Iris pigment epithelial cell (primary cell): Measurements from ENCODE around the gene TRIP11.
"Not testable (repeated sequence)": the region's sequence is repeated elsewhere in the genome, so short reads cannot be mapped to it uniquely, and the experiment has no call there.

ENCODE experiments used
- DNase-seq: peaks from one replicate; pipeline ENCODE4 v3.0.0-alpha.2; 2011; ENCODE audit warnings: low read depth

TRIP11 gene

DNA sequence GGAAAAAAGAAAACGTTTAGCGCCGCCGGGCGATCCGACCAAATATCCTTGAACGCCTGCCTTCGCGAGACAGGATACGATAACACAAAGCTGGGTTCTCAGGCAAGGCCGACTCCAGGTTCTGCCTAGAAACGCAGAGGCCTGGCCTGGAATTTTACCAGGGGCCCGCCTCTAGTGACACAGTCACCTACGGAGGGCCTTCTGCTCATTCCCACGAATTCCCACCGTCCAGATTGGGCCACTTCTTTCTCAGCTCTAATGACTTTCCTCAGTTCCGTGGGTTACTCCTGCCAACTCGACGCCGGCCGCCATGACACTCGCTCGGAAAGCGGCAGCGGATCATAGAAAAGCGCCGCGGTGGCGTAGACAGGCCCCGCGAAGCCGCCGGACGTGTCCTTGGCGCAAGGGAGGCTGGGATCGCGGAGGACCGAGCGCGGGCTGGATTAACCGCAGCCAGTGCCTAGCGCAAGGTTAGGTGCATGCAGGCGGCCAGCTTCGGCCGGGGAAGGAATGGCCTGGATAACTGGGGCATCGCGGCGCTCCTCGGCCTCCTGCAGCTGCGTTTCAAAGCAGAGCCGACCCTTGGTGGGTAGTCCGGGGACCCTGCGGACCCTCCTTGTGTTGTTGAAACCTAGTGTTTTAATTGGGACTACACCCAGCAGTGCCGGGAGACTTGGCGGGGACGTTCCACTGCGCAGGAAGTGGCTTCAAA lies at the start of gene TRIP11:
TSS of gene TRIP11 (minus strand) at position 341 of the 712 bp plus-strand sequence. CDS start 374 bp downstream, outside the sequence.
- peak; percentile 96 for DNase-seq

DNA sequence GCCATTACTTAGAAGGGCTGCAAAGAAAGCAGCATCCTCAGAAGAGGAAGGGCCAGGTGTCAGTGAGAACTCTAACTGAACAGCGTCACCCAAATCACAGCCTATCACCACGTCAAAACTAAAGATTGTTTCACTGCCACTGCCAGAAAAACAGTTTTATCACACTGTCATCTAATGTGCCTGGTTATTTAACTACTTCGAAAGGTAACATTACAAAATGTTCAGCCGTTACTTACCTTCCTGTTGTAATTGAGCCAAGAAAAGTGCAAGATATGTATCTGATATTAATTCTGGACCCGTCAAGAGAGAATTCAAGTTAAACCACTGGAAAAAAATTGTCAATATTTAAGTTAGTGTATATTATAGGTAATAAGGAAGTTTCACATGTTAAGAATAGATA lies 48.6 kb upstream of the TRIP11 start:
- DNase-seq, result no peak

DNA sequence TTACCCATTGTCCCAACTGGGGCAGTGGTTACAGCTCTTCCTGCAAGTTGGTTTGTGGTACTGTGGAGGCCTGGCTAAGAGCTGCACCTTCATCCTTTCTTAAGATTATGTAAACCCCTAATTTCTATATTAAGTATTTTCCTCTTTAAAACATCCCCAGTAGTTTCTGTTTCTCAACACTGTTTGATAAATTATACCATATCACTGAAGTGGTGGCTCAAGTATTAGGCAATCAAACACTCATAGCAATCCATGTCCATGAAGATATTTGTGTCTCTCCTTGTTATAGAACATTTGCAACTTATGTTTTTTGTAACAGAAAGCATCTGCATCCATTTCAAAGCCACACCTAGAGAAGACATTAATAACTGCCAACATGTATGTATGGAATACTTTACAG lies 34.7 kb upstream of the TRIP11 start:
- peak; percentile 45 for DNase-seq

DNA sequence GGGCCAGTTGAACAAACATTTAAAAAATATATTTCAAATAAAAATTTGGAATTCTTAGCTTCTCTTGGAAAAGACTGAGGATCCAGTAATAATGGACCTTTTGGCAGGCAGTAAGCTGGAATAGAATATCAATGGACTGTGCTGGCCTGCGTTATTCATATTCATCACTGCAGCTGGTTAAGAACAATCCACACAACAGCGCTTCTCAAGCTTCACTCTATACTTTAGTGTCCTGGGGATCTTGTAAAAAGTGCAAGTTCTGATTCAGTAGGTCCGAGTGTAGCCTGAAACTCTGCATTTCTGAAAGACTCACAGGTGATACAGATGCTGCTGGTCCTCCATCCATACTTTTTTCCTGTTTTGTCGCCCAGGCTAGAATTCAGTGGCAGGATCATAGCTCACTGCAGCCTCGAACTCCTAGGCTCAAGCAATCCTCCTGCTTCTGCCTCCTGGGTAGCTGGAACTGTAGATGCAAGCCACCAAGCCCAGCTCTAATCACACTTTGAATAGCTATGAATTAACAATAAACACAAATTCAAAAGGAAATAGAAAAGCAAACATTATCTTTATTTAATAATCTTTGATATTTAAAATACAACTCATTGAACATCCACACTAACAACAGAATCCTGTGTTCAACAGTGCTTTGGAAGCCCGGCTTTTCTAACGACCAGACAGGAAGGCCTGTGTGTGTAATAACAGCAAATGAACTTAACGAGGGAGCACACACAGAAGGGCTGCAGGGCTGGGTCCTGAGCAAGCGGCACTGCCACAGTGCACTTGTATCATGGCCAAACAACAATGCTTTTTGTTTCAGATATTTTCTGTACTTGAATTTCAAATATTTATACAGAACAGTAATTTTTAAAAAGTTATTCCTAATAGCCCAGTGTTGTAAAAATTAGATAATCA lies 18.4 kb upstream of the TRIP11 start:
- no peak for DNase-seq

DNA sequence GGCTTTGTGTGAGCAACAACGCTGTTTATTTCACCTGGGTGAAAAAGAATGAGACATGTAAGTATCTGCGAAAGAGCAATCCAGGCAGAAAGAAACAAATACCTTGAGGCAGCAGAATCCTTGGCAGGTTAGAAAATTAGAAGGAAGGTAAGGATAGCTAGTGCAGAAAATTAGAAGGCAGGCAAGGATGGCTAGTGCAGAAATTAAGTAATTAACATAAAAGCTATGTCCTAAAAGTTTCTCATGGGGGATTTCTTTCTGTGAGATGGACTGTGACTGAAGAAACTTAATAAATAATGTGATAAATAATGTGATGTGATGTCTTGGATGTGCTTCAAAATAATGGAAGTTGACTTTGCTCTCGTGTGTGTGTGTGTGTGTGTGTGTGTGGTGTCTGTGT lies 9.9 kb upstream of the TRIP11 start:
- no peak for DNase-seq

GRCh38 chr14:92049221-92049620 lies 9.4 kb upstream of the TRIP11 start:
- not testable (repeated sequence) for DNase-seq

DNA sequence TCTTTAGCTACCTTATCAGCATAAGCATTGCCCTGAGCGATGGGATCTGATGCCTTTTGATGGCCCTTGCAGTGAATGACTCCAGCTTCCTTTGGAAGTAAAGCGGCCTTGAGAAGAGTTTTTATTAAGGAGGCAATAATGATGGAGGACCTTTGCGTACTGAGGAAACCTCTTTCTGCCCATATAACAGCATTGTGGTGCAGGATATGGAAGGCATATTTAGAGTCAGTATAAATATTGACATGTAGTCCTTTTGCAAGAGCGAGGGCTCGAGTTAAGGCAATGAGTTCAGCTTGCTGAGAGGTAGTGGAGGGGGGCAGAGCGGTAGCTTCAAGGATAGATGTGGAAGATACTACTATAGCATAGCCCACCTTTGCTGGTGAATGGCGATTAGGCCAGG lies 6.0 kb upstream of the TRIP11 start:
- DNase-seq, result not testable (repeated sequence)

DNA sequence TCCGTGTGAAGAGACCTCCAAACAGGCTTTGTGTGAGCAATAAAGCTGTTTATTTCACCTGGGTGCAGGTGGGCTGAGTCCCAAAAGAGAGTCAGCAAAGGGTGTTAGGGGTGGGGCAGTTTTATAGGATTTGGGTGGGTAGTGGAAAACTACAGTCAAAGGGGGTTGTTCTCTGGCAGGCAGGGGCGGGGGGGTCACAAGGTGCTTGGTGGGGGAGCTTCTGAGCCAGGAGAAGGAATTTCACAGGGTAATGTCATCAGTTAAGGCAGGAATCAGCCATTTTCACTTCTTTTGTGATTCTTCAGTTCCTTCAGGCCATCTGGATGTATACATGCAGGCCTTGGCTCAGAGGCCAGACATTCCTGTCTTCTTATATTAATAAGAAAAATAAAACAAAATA lies 1.9 kb upstream of the TRIP11 start:
- DNase-seq, result not testable (repeated sequence)

- no peak for DNase-seq
These were observed 1.3 kb upstream of the TRIP11 start for GRCh38 chr14:92041203-92041602.

- DNase-seq, result peak; percentile 25
These were observed 682 bp upstream of the TRIP11 start for GRCh38 chr14:92040431-92041051.

GRCh38 chr14:92039063-92039718 lies 668 bp downstream of the TRIP11 start:
- DNase-seq, result peak; percentile 81

- peak; percentile 6 for DNase-seq
These were observed 1.9 kb downstream of the TRIP11 start for GRCh38 chr14:92037989-92038388.

- DNase-seq, result no peak
These were observed 4.0 kb downstream of the TRIP11 start for GRCh38 chr14:92035890-92036289.

GRCh38 chr14:92033906-92034687 lies 5.8 kb downstream of the TRIP11 start:
- DNase-seq, result no peak

DNA sequence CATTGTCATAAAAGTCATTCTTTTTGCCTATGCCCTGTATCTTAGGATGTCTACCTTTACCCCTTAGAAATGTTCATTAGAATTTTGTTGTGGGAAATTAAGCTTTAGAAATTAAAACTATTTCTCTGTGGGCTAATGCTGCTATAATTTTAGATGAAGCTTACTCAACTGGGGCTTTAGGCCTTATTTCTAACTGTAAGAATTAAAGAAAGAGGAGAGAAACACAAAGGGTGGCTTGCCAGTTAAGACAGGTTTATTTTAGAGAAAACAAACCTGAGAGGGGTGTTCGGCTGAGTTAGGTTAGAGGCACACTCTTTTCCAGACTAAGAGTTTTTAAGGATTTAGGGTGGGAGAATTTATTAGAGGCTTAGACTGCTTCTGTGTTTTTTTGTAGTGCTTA lies 6.4 kb downstream of the TRIP11 start:
- no peak for DNase-seq

DNA sequence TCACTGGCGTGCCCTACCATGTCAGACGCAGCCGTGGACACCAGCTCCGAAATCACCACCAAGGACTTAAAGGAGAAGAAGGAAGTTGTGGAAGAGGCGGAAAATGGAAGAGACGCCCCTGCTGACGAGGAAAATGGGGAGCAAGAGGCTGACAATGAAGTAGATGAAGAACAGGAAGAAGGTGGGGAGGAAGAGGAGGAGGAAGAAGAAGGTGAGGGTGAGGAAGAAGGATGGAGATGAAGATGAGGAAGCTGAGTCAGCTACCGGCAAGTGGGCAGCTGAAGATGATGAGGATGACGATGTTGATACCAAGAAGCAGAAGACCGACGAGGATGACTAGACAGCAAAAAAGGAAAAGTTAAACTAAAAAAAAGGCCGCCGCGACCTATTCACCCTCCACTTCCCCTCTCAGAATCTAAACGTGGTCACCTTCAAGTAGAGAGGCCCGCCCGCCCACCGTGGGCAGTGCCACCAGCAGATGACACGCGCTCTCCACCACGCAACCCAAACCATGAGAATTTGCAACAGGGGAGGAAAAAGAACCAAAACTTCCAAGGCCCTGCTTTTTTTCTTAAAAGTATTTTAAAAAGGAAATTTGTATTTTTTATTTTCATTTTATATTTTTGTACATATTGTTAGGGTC lies 13.2 kb downstream of the TRIP11 start:
- no peak for DNase-seq

DNA sequence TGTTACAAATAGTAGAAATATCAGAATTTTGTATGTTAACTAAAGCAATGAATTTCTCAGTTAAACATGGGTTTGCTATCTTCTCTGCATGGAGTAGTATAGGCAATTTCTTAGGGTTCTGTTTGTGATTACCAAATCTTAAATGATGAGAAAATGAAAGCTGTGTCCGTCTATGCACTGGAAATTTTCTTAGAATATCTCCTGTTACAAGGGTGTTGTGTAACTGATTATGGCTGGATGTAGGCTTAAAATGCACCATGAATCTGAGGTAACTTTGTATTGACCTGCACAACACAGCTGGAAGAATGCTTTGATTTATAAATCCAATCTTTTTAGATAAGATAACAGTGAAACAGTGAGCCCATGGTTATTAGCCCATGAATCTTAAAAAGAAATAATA lies 17.8 kb downstream of the TRIP11 start:
- DNase-seq, result peak; percentile 53

- peak; percentile 21 for DNase-seq
These were observed 18.3 kb downstream of the TRIP11 start for GRCh38 chr14:92021523-92021922.

DNA sequence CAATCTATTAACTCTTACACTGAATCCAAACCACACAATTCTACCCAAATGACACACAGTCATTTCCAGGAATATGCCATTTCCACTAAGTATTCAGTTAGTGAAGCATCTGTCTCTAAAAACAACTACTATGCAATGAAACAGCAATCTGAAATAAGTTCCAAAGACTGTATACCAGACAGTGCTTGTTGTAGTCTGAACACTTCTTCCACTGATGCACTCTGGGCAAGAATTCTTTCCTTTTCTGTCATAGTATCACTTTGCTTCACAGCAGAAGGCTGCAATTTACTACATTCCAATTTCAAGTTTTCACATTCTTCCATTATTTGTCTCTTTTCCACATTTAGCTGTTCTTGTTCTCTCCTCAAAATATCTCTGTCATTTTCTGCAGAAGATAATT lies 25.8 kb downstream of the TRIP11 start:
- DNase-seq, result no peak

DNA sequence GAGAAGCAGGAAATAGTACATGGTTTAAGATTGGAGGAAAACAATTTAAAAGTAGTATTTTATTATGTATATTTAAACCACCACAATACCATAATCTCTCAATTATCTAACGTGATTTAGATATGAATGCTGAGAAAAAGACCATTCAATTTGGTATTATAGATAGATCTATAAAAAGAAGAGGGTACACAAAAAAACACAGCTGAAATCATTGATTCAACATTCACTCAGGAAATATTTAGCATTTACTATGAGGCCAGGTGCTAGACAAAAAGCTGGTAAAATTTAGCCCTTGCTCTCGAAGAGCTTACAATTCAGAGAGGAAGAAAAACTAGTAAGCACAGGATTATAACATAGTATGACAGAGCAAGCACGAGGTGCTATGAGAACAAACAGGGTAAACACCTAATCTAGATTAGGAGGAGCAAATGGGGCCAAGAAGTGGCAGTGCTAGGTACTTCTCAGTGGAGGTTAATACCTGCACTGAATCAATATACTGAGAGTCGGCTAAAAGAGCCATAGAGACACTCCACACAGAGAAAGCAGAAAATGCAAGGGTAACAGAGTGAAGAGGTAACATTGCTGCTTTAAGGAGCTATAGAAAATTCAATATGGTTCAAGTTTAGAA lies 27.6 kb downstream of the TRIP11 start:
- DNase-seq, result no peak
